OCI-LY3 (cell line): ENCODE measurements around the gene HDDC3.

Source experiments
- CTCF ChIP-seq: fragments of 200-600, 300-600 bp; sonication (generic); IDR thresholded peaks from 2 replicates; pipeline ENCODE4 v1.5.1; 2014; ENCODE audit warnings: antibody characterized with exemption, low read length, low read depth
- EZH2phosphoT487 ChIP-seq: fragments of 200-600 bp; shearing (Covaris generic); IDR thresholded peaks from 2 replicates; pipeline ENCODE4 v1.6.1; 2018; ENCODE audit warnings: antibody characterized with exemption, mixed run types, low read depth

DNA sequence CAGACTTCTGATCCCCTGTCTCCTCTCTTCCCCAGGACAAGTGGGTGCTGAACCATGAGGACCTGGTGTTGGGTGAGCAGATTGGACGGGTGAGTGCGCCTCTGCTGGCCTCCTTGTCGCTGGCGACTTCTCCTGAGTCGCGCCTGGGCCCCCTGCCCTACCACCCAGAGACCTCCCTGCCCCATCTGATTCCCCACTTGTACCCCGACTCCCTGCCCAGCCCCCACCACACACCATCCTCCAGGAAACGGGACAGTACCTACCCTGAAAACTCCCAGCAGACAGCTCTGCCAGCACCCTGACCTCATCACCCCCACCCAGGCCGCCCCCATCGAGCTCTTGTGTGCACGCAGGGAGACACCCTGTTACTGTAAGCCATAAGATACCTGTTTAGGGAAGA is 40.3 kb downstream of the HDDC3 start:
- TF ChIP-seq EZH2phosphoT487 (no peak), CTCF (no peak)
